ENCODE results near the gene RTN4. TPM values are rescaled to one million over a fixed set of nuclear protein-coding genes. Genes with fewer than 3 reads are reported as not detected.

Gene RTN4
- polyA plus RNA-seq, 3 donors: 111 to 163 (median 158) TPM

DNA sequence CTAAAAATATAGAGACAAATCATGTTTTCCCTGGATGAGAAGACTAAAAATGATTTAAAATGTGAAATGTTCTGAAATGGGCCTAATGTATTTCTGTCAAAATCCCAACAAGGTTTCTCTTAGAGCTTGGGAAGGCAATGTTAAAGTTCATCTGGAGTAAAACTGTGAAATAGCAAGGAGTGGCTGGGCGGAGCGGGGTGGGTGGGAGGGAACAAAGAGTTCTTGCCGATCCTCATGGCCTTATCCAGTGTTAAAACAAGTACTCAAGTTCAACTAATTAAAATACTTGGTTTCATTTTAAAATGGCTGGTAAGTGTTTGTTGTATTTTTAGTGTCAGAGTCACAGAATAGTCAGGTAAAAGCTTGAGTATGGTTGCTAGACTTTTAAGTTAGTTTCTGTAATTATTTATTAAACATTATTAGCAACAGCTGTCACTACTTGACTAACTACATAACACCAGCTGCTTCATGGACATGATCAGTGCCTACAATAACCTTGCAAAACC is 87.3 kb downstream of the RTN4 start:
- Histone ChIP-seq H3K27ac (ENCODE audit: low read depth in 1 of 2, low read length in 2 of 2) (no peak overlapping the region), H3K9me3 (replicated peaks in 1 of 2; ENCODE audit: control insufficient read depth in 1 of 2, insufficient read depth in 1 of 2, low read length in 2 of 2) (no peaks in the 10 kb centered on the region), H2AFZ (ENCODE audit: insufficient read depth, low read depth, low read length, poor library complexity, severe bottlenecking) (no peak overlapping the region), H3K4me1 (ENCODE audit: control insufficient read depth in 1 of 2, insufficient read depth in 2 of 2, low read length in 2 of 2) (no peaks in the 10 kb centered on the region), H4K20me1 (ENCODE audit: insufficient read depth, low read length) (peaks cover 14% of the 10 kb centered on the region), H3K9ac (ENCODE audit: insufficient read depth, low read length, poor library complexity, severe bottlenecking) (no peak overlapping the region), H3K27me3 (ENCODE audit: control insufficient read depth in 2 of 2, insufficient read depth in 2 of 2, low read length in 2 of 2) (no peaks in the 10 kb centered on the region), H3K79me2 (ENCODE audit: insufficient read depth, low read length) (no peaks in the 10 kb centered on the region), H3K36me3 (replicated peaks in 1 of 2; ENCODE audit: control insufficient read depth in 1 of 2, insufficient read depth in 2 of 2, low read length in 2 of 2) (peaks cover 0 to 3% of the 10 kb centered on the region in 2 donors), H3K4me3 (replicated peaks in 1 of 3; ENCODE audit: low read depth in 2 of 3, low read length in 3 of 3) (no peak overlapping the region), H3K4me2 (replicated peaks; ENCODE audit: extremely low read depth, low read length, poor library complexity, severe bottlenecking) (no peak overlapping the region)
- WGBS (ENCODE audit: insufficient coverage): no CpG with 5 or more reads among the region's 3 CpGs
- Mint-ChIP-seq H3K27me3 (ENCODE audit: low read depth in 3 of 3) (no peaks in the 10 kb centered on the region), H3K9me3 (peaks cover 0 to 2% (median 0%) of the 10 kb centered on the region in 7 donors), H3K4me1 (peaks cover 7% of the 10 kb centered on the region), H3K36me3 (peaks cover 8 to 11% of the 10 kb centered on the region in 2 donors), H3K27ac (no peak overlapping the region), H3K4me3 (no peak overlapping the region)
- intact Hi-C loops (cut with micrococcal nuclease): no loop called here
- DNase-seq: no peak
- no peak for TF ChIP-seq CTCF (IDR thresholded peaks at IDR 0.05)

GRCh38 chr2:54962511-54962910 is 87.7 kb downstream of the RTN4 start:
- no peak for TF ChIP-seq CTCF (IDR thresholded peaks at IDR 0.05)
- 100% methylated on average over 5 of the region's 13 CpGs for WGBS (ENCODE audit: insufficient coverage)
- Histone ChIP-seq H3K4me1 (ENCODE audit: control insufficient read depth in 1 of 2, insufficient read depth in 2 of 2, low read length in 2 of 2) (no peaks in the 10 kb centered on the region), H3K9me3 (replicated peaks in 1 of 2; ENCODE audit: control insufficient read depth in 1 of 2, insufficient read depth in 1 of 2, low read length in 2 of 2) (no peaks in the 10 kb centered on the region), H3K4me2 (replicated peaks; ENCODE audit: extremely low read depth, low read length, poor library complexity, severe bottlenecking) (no peak overlapping the region), H3K27ac (ENCODE audit: low read depth in 1 of 2, low read length in 2 of 2) (no peak overlapping the region), H3K79me2 (ENCODE audit: insufficient read depth, low read length) (no peaks in the 10 kb centered on the region), H3K9ac (ENCODE audit: insufficient read depth, low read length, poor library complexity, severe bottlenecking) (no peak overlapping the region), H4K20me1 (ENCODE audit: insufficient read depth, low read length) (peaks cover 10% of the 10 kb centered on the region), H3K27me3 (ENCODE audit: control insufficient read depth in 2 of 2, insufficient read depth in 2 of 2, low read length in 2 of 2) (no peaks in the 10 kb centered on the region), H3K4me3 (replicated peaks in 1 of 3; ENCODE audit: low read depth in 2 of 3, low read length in 3 of 3) (no peak overlapping the region), H2AFZ (ENCODE audit: insufficient read depth, low read depth, low read length, poor library complexity, severe bottlenecking) (no peak overlapping the region), H3K36me3 (replicated peaks in 1 of 2; ENCODE audit: control insufficient read depth in 1 of 2, insufficient read depth in 2 of 2, low read length in 2 of 2) (no peaks in the 10 kb centered on the region)
- Mint-ChIP-seq H3K27ac (no peak overlapping the region), H3K9me3 (peaks cover 0 to 2% (median 0%) of the 10 kb centered on the region in 7 donors), H3K27me3 (ENCODE audit: low read depth in 3 of 3) (no peaks in the 10 kb centered on the region), H3K4me3 (no peak overlapping the region), H3K36me3 (peaks cover 7 to 9% of the 10 kb centered on the region in 2 donors), H3K4me1 (peaks cover 7% of the 10 kb centered on the region)
- intact Hi-C loops (cut with micrococcal nuclease): no loop called here
- DNase-seq: no peak
